Glutamatergic neuron (in vitro differentiated cells): ENCODE measurements around the gene PAX7. TPM values are rescaled to one million over a fixed set of nuclear protein-coding genes. Genes with fewer than 3 reads are reported as not detected.

Experiments
- DNase-seq: peaks from one replicate; pipeline ENCODE4 v3.0.0; 2022
- H3K27ac Mint-ChIP-seq: one replicate; pipeline ENCODE4 v1.8.0; 2020; ENCODE audit warnings: mild to moderate bottlenecking, mixed read lengths, inconsistent platforms; ENCODE audit not compliant: unreplicated experiment
- H3K27me3 Mint-ChIP-seq: one replicate; pipeline ENCODE4 v1.8.0; 2020; ENCODE audit warnings: mild to moderate bottlenecking, moderate library complexity, mixed read lengths, inconsistent platforms; ENCODE audit not compliant: unreplicated experiment
- H3K36me3 Mint-ChIP-seq: one replicate; pipeline ENCODE4 v1.8.0; 2020; ENCODE audit warnings: mild to moderate bottlenecking, mixed read lengths, inconsistent platforms; ENCODE audit not compliant: unreplicated experiment
- H3K4me1 Mint-ChIP-seq: one replicate; pipeline ENCODE4 v1.8.0; 2020; ENCODE audit warnings: mild to moderate bottlenecking, low read depth, mixed read lengths, inconsistent platforms; ENCODE audit not compliant: unreplicated experiment
- H3K4me3 Mint-ChIP-seq: one replicate; pipeline ENCODE4 v1.8.0; 2020; ENCODE audit warnings: mild to moderate bottlenecking, mixed read lengths, inconsistent platforms; ENCODE audit not compliant: unreplicated experiment
- H3K9me3 Mint-ChIP-seq: one replicate; pipeline ENCODE4 v1.8.0; 2020; ENCODE audit warnings: mild to moderate bottlenecking, moderate library complexity, mixed read lengths, inconsistent platforms; ENCODE audit not compliant: unreplicated experiment
- CTCF ChIP-seq: fragments of 200-600 bp; sonication (generic); IDR thresholded peaks from one replicate; pipeline ENCODE4 v1.5.0; 2021; ENCODE audit not compliant: partially characterized antibody, unreplicated experiment
- total RNA-seq: library from RNA; stranded (reverse); fragmentation: NEBNext Ultra II Directional; extraction: Animal tissue kit (Norgen Biotek cat#: 25700); gene quantifications from one replicate; pipeline ENCODE4 v1.2.1, GENCODE V29; 2021; ENCODE audit not compliant: unreplicated experiment

The PAX7 gene
- total RNA-seq, 1 donor from 2014 or later, result 0.07 TPM

- TF ChIP-seq CTCF, result no peak
- Mint-ChIP-seq H3K27ac (no peak overlapping the region), H3K36me3 (no peaks in the 10 kb centered on the region), H3K27me3 (no peaks in the 10 kb centered on the region), H3K4me1 (peaks cover 8% of the 10 kb centered on the region), H3K9me3 (peaks cover 3% of the 10 kb centered on the region), H3K4me3 (no peak overlapping the region)
- DNase-seq, result no peak
Observed at GRCh38 chr1:18700530-18700929, 69.9 kb downstream of the PAX7 start.

GRCh38 chr1:18701183-18701582, 70.5 kb downstream of the PAX7 start:
- H3K27me3 Mint-ChIP-seq, result no peaks in the 10 kb centered on the region
- DNase-seq, result no peak
- no peak overlapping the region for H3K4me3 Mint-ChIP-seq
- peaks cover 11% of the 10 kb centered on the region for H3K4me1 Mint-ChIP-seq
- no peaks in the 10 kb centered on the region for H3K36me3 Mint-ChIP-seq
- peaks cover 7% of the 10 kb centered on the region for H3K9me3 Mint-ChIP-seq
- no peak for TF ChIP-seq CTCF
- no peak overlapping the region for H3K27ac Mint-ChIP-seq

GRCh38 chr1:18703041-18703621, 72.5 kb downstream of the PAX7 start:
- H3K4me1 Mint-ChIP-seq, result peaks cover 11% of the 10 kb centered on the region
- no peak overlapping the region for H3K27ac Mint-ChIP-seq
- H3K9me3 Mint-ChIP-seq, result peaks cover 7% of the 10 kb centered on the region
- H3K36me3 Mint-ChIP-seq, result no peaks in the 10 kb centered on the region
- TF ChIP-seq CTCF, result no peak
- H3K27me3 Mint-ChIP-seq, result peaks cover 4% of the 10 kb centered on the region
- H3K4me3 Mint-ChIP-seq, result no peak overlapping the region
- no peak for DNase-seq

DNA sequence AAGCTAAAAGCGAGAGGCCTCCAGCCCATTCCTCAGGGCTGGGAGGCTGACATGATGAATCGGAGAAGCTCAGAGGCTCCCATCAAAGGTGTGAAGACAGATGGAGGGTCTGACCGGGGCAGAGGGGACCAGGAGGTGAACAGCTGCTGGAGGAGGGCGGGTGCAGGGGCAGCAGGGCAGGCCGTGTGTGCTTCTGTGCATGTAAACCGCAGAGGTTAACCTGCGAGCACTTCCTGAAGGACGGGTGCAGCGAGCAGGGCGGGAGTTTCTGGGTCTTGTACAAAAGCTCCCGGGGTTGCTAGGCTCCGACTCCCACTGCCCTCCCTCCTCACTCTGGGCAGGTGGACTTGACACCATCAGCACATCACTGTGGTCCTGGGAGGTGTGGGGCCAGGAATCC, 75.2 kb downstream of the PAX7 start:
- H3K4me1 Mint-ChIP-seq, result peaks cover 11% of the 10 kb centered on the region
- peak overlapping the region; percentile 18 for H3K27ac Mint-ChIP-seq
- peaks cover 7% of the 10 kb centered on the region for H3K27me3 Mint-ChIP-seq
- peaks cover 7% of the 10 kb centered on the region for H3K9me3 Mint-ChIP-seq
- no peak for TF ChIP-seq CTCF
- peak; percentile 45 for DNase-seq
- no peaks in the 10 kb centered on the region for H3K36me3 Mint-ChIP-seq
- H3K4me3 Mint-ChIP-seq, result no peak overlapping the region

DNA sequence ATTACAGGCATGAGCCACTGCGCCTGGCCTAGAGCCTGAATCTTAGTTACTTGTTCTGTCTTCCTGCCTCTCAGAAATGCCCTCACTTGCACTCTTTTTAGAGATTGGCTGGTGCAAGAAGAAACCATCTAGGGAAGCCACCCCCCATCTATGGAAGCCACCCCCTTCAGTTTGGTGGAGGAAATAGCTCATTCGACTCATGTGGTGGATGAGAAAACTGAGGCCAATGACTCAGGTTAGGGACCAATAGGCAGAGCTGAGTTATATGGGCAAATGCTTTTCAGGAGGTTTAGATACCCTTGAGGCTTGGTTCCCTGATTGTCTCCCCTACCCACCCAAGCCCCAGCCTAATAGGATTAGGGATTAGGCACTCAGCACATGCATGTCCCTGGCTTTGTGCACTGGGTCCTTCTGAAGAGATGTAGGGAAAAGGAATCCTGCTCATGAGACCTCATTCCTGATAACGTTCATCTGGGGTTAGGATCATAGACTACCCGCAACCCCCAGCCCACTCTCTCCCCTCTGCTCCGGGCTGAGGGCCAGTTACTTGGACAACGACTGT, 77.1 kb downstream of the PAX7 start:
- no peak overlapping the region for H3K27ac Mint-ChIP-seq
- TF ChIP-seq CTCF, result no peak
- H3K4me3 Mint-ChIP-seq, result no peak overlapping the region
- DNase-seq, result no peak
- peaks cover 7% of the 10 kb centered on the region for H3K27me3 Mint-ChIP-seq
- H3K9me3 Mint-ChIP-seq, result peaks cover 7% of the 10 kb centered on the region
- H3K36me3 Mint-ChIP-seq, result no peaks in the 10 kb centered on the region
- peaks cover 7% of the 10 kb centered on the region for H3K4me1 Mint-ChIP-seq
